NB4 (cell line): Measurements from ENCODE around the gene GAGE10.

Experiments used
- CTCF ChIP-seq: IDR thresholded peaks from one replicate; pipeline ENCODE4 v1.5.1; 2012; ENCODE audit warnings: low read depth, low read length
- MAX ChIP-seq: IDR thresholded peaks from 2 replicates; pipeline ENCODE4 v1.6.1; 2011; ENCODE audit warnings: low read depth, low read length
- MYC ChIP-seq: IDR thresholded peaks from 2 replicates; pipeline ENCODE4 v1.6.1; 2011; ENCODE audit warnings: low read depth, low read length
- POLR2A ChIP-seq: IDR thresholded peaks from 2 replicates; pipeline ENCODE4 v1.6.1; 2011; ENCODE audit warnings: mild to moderate bottlenecking; ENCODE audit not compliant: insufficient read length; ENCODE audit errors: extremely low read depth

- no peak for TF ChIP-seq MYC
- TF ChIP-seq CTCF = no peak
- TF ChIP-seq POLR2A = no peak
- TF ChIP-seq MAX = no peak
These were observed 6.9 kb downstream of the GAGE10 start for GRCh38 chrX:49310371-49310770.
